ENCODE measurements around the gene HSPA13.
"Not testable (repeated sequence)": the region's sequence is repeated elsewhere in the genome, so short reads cannot be mapped to it uniquely, and the experiment has no call there.

Gene HSPA13, protein sequence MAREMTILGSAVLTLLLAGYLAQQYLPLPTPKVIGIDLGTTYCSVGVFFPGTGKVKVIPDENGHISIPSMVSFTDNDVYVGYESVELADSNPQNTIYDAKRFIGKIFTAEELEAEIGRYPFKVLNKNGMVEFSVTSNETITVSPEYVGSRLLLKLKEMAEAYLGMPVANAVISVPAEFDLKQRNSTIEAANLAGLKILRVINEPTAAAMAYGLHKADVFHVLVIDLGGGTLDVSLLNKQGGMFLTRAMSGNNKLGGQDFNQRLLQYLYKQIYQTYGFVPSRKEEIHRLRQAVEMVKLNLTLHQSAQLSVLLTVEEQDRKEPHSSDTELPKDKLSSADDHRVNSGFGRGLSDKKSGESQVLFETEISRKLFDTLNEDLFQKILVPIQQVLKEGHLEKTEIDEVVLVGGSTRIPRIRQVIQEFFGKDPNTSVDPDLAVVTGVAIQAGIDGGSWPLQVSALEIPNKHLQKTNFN

DNA sequence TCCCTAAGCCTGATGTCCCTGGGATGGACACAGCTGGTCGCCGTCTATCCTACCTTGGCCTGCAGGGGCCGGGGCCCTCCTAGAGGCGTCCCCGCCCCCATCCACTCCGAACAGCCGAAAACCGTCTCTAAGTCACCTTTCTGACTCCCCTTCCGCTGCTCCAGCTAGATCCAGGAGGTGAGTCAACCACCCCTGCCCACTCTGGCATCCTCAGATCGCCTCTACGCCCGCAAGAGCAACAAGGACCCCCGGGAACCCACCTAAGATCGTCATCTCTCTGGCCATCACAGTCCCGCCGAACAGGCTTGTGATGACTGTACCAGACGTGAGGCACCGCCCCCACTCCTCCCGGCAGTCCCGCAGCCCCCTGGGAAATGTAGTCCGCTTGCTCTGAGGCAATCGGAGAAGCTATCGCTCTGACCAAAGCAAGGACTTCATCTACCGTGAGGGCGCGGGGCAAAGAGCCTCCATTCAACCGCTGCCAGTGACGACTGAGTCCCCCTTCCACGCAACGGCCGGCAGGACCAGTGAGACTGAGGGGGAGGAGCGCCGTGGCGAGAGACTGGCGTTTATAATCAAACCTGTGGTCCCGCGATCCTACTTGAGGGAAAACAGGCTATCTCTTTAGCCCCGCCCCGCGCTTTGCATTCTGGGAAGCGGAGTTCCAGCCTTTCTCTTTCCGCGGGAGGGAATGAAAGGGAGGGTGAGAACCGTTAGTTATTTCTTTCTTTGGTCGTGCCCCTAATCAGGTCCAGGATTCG is at the start of gene HSPA13:
Gene HSPA13, minus strand, starts transcription at position 312 of the 761 bp plus-strand sequence. Its CDS starts 27 bp downstream, at position 285.
- peak; percentile 99 for DNase-seq (ENCODE audit: low read depth)

DNA sequence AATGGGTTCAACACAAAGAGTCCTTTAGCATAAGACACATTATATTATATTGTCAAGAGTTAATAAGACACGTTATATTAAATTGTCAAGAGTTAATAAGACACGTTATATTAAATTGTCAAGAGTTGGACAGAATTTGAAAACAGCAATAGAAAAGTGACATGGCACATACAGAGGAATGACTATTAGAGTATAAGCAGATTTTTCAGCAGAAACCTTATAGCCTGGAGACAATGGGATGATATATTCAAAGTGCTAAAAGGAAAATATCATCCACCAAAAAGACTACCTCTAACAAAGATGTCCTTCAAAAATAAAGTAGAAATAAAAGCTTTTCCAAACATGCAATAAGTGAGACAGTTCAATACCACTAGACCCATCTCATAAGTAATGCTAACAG is 36.0 kb upstream of the HSPA13 start:
- DNase-seq (ENCODE audit: low read depth): no peak

DNA sequence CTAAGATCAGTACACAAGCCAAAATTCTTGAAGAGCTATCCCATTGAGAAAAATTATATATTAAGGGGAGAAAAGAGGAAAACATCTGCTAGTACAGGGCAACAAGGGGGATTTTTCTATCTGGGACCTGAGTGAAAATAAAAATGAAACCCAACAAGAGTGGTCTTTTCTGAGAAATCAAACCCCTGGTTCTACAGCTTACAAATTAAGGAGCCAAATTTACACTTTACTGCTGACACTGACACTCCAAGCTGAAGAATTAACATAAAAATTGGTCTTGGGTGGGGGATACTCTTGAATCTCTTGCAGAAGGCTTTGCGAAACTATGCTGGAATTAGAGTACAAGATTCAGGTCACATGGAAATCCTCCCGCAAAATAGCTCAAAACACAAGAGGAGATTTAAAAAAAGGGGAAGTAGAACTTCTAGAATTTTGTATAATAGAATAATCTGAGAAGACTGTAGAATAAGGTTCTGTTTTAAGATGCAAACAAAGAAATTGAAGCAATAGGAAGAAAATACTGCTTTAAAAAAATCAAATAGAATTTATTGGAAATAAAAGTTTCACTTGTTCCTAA is 32.1 kb upstream of the HSPA13 start:
- no peak for DNase-seq (ENCODE audit: low read depth)

DNA sequence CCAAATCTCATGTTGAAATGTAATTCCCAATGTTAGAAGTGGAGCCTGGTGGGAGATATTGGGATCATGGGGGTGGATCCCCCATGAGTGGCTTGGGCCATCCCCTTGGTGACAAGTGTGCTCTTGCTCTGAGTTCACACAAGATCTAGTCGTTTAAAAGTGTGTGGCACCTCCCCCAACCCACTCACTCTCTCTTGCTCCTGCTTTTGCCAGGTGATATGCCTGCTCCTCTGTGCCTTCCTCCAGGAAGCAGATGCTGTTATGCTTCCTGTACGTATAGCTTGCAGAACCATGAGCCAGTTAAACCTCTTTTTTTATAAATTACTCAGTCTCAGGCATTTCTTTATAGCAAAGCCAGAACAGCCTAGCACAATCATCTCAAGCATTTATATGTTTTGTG is 23.0 kb upstream of the HSPA13 start:
- DNase-seq (ENCODE audit: low read depth): no peak

DNA sequence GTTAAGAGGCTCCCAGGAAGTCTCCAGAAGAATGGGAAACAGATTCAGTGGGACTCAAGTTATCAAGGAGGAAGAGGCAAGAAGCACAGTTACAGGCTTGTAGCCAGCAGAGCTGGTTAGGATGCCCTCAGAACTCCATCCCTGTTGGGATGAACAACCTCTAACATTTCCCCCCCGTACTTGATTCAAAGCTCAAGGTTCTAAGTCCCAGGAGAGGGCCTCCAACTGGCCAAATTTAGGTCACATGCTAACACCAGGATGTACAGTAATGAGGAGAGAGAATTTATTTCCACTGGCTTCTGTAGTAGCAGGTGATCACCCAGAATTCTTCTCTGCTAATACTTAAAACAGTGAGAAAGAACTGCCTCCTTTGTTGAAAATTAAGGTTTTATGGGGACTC is 22.3 kb upstream of the HSPA13 start:
- DNase-seq (ENCODE audit: low read depth): no peak

DNA sequence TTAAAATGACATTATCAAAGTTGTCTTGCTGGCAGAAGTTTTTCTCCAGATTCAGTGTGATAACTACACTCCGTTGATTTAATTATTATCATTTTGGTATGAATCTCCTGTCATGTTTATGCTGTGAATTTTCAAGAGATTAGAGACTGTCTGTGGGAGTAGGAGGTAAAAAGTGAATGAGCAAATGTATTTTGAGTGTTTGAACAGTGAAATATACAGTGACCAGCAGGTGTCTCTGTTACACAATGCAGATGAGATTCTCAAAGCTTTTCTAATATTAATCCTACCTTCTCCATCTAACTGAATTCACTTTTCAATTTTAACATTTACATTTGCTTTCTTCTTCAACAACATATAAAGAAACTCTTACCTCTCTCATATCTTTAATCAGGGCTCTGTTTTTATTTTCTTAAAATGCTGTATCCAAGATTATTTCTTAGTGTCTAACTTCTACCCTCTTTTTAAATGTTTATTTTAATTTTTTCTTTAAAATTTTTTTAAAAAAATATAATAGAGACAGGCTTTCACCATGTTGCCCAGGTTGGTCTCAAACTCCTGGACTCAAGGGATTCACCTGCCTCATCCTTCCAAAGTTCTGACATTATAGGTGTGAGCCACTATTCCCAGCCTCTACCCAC is 20.9 kb upstream of the HSPA13 start:
- peak; percentile 2 for DNase-seq (ENCODE audit: low read depth)

DNA sequence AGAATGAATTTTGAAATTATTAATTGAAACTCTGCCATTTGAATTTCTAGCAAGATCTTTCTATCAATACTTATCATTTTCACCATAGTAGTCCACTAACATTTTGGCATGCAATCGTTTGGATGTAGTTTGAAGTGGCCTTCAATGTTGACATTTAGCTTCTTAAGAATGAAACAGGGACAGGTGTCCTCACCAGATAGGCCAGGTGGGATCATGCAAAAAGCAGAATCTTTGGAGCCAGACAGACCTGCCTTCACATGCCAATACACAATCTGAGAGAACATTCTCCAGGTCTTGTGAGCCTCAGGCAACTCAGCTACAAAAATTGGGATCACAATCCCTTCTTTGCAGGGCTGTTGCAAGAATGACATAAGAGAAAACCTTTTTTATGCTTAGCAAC is 18.3 kb upstream of the HSPA13 start:
- no peak for DNase-seq (ENCODE audit: low read depth)

DNA sequence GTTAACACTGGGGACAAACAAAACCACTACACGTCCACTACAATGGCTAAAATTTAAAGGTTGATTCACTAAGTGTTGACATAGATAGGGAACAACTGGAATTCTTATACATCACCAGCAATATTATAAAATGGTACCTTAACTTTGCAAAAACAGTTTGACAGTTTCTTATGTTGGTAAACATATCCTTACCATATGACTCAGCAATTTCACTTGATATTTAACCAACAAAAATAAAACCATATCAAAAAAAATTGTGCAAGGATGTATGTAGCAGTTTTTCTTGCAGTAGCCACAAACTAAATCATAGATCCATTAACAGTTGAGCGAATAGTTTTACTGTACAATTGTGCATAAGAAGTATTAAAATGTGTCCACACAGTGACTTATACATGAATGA is 5.3 kb upstream of the HSPA13 start:
- no peak for DNase-seq (ENCODE audit: low read depth)

DNA sequence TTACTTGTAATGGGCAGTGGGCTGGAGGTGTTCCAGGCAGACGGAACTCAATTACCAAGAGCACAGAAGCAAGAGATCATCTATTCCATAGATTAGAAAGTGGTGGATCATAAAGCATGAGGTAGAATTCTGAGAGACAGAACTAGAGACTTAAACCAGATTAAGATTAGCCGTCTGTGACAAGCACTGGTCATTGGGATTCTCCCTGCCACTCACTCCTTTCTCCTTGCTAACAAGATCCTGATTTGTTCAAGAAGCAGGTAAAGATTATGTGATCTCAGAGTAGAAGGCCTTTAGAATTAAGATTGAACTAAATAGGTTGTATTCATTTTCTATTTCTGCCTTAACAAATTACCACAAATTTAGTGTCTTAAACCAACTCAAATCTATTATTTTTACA is 1.5 kb upstream of the HSPA13 start:
- no peak for DNase-seq (ENCODE audit: low read depth)

DNA sequence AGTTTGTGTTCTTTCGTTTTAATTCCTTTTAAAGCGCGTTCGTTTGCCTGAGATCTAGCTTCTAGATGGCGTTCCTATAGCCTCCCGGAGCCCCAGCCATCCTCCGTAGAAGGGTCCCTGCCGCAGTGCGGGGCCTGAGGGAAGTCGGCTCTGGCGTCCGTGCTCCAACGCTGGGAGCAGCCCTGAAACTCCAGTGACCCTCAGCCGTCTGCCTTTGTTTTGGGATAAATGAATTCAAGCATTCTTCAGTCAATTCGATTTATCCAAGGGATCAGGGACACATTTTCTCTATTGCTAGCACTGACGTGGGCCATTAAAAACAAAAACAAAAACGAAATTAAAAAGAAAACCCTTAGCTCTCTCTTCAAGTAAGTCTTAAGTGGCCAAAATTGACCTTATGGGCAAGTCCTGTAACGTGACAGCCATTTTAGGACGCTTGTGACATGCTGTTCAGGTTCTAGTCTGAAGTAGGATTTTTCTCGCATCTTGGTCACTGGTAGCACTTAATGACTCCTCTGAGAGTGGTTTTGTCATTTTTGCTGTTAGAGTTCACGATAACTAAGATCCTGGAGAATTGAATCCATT is 742 bp upstream of the HSPA13 start:
- DNase-seq (ENCODE audit: low read depth): peak; percentile 6

DNA sequence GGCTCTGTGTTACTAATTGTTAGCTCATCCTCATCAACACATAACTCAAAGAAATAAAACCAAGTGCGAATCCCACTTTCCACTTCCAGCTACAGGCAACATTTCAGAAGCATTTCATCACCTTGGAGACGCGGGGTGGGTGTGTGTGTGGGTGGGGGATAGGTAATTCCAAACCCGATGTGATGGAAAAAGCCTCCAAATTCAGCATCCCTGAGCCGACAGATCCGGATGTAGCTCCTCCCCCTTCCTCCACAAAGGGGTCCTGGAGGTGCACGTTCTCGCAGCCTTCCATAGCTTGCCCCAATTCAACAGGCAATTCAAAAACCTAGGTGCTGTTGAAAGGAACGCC is 486 bp downstream of the HSPA13 start:
- peak; percentile 1 for DNase-seq (ENCODE audit: low read depth)

DNA sequence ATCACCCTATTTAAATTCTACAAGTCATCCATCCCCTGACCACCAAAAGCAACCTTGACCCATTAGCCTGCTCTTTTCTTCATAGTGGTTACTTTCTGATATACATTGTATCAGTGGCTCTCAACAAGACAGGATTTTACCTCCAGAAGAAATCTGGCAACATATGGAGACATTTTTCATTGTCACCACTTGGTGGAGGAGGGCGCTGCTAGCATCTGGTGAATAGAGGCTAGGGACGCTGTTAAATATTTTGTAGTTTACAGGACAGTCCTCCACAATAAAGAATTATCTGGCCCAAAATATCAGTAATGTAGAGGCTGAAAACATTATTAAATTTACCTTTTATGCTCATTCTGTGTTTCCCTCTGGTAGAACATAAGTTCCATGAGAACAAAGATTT is 6.1 kb downstream of the HSPA13 start:
- no peak for DNase-seq (ENCODE audit: low read depth)

DNA sequence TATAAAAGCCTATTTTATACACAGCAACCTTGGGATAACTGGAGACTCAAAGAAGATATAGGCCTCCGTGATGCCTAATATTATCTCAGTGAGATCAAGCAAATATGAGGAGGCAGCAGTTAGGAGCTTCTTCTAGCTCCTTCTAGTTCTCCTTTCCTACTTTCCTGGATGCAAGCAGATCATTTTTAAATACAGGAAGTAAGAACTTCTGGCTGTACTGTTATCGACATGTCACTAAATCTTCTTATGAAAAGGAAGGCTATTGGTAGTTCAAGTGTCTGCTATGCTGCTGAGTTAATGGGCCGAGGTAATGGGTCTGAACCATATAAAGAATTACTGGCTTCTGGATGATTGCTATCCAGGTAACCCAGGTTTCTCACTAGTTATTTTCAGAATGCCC is 15.9 kb downstream of the HSPA13 start:
- DNase-seq (ENCODE audit: low read depth): no peak

DNA sequence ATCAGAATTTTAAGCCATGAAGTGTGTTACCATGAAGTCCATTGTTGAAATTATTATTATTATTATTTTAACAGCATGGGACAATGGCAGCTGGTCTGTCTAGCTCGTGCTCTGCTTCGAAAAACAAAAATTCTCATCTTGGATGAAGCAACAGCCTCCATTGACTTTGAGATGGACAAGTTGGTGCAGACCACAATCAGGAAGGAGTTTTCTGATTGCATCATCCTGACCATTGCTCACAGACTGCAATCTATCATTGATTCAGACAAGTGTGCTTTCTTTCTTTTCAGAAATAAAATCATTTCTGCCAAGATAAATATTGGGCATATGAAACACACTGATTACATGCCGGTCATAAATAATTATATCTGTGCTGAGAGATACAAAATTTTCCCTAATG is 21.0 kb downstream of the HSPA13 start:
- DNase-seq (ENCODE audit: low read depth): peak; percentile 4

DNA sequence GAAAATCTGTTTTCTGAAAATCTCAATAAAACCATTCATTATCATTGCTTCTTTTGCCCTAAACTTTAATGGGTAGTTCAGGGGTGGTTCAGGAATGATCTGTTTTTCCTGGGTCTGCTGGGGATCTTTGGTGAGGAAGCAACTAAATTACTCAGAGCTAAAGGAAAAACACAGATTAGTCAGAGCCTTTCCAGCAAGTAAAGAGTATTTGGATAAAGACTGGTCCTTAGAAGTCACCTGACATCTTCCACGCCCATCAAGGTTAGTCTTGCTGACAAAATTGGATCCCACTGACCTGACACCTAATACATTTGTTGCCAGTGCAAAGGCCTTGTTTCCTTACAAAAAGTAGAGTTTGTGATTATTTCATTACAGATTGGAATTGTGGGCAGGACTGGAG is 24.2 kb downstream of the HSPA13 start:
- DNase-seq (ENCODE audit: low read depth): peak; percentile 1

DNA sequence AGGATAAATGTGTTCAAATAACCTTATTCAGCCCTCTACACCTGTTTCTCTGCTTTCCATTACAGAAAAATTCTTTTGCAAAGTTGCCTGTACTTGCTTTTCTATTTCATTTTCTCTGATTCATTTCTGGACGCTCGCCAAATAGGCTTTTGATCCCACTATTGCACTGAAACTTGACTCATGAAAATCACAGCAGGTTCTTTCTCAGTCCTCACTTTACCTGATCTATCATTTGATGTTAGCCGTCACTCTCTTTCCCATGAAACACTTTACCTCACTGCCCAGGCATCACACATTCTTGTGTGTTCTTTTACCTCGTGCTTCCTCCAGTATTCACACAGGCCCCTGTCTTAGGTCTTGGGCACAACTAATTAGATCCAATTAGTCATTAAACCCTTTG is 26.2 kb downstream of the HSPA13 start:
- DNase-seq (ENCODE audit: low read depth): no peak

DNA sequence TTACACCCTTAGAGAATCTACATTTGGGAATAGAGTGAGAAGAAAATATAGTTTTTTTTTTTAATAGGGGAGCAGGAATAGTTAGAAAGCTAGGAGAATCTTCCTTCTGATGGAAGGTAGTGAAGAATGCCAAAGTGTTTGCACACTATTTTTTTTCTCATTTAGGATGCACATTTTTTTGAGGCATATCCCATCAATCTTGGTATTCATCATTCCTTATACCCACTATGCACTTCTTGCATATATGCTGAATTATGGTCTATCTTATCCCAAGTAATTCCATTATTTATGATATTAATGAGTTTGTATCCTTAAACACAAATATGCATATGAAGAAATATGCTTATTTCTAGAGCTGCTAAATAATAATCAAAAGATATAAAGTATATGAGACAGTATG is 28.4 kb downstream of the HSPA13 start:
- no peak for DNase-seq (ENCODE audit: low read depth)

DNA sequence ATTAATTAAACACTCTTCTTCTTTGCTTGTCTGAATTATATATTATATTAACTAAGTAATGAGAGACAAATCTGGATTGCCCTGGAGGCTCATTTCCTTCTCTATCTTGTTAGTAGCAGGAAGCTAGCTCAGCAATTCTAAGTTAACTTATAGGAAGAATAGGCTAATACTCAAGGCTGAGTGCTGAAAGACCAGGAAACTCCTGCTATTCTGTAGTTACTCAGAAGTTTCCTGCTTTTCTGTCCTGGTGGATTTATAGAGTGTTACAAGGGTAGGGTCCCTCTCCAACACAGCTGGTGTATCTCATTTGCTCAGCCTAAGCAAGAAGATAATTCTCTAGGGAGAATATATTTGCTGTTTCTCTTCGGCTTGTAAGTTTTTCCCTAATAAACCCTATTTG is 29.2 kb downstream of the HSPA13 start:
- DNase-seq (ENCODE audit: low read depth): no peak

DNA sequence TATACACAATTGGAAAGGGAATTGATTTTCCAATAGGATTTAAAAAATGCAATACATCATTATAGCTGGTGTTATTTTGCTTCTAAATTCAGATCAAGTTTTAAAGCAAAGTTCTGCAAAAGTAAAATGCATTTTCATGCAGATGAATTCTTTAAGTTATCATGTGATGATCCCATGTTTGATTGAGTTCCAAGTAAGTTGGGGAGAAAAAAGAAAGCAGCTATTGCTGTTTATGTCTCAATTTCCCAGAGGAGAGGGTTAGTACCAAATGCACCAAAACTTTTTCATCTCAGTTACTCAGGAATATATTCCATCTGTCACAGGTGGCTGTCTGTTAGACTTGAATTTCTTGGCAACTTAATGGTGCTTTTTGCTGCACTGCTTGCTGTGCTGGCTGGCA is 29.7 kb downstream of the HSPA13 start:
- no peak for DNase-seq (ENCODE audit: low read depth)

DNA sequence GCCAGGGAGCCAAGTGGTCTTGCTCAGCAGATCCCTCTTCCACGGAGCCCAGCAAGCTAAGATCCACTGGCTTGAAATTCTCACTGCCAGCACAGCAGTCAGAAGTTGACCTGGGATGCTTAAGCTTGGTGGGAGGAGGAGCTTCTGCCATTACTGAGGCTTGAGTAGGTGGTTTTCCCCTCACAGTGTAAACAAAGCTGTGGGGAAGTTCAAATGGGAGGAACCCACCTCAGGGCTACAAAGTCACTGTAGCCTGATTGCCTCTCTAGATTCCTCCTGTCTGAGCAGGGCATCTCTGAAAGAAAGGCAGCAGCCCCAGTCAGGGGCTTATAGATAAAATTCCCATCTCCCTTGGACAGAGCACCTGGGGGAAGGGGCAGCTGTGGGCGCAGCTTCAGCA is 55.6 kb downstream of the HSPA13 start:
- not testable (repeated sequence) for DNase-seq (ENCODE audit: low read depth)

DNA sequence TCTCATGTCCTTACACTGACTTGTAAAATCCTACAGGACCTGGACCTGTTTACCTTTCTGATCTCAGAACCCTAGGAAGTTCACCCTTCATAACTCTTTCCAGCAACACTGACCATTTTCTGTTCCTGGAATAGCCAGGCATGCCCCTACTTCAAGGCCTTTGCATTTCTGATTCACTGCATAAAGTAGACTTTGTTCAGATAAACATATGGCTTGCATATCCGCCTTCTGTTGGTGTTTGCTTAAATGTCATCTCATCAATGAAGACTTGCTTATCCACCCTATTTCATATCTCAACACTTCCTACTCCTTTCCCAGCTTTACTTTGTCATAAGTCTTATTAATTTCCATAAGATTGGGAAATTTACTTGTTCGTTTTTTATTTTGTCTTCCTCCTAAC is 57.4 kb downstream of the HSPA13 start:
- DNase-seq (ENCODE audit: low read depth): no peak

Measured in non-pigmented ciliary epithelial cell (primary cell).